EH (cell line): ENCODE results near the gene STIM1.

Experiments
- DNase-seq: peaks from one replicate; pipeline ENCODE4 v3.0.0-alpha.2; 2015; ENCODE audit warnings: low read depth

The STIM1 gene

GRCh38 chr11:3952715-3953114, 97.3 kb downstream of the STIM1 start:
- no peak for DNase-seq

- no peak for DNase-seq
Measured at GRCh38 chr11:3953327-3953726, 97.9 kb downstream of the STIM1 start.

GRCh38 chr11:3954448-3955298, 99.2 kb downstream of the STIM1 start:
- peak; percentile 18 for DNase-seq

- DNase-seq, result no peak
Measured at GRCh38 chr11:3955299-3955665, 99.8 kb downstream of the STIM1 start.

GRCh38 chr11:3956038-3956437, 100.6 kb downstream of the STIM1 start:
- DNase-seq, result no peak

- no peak for DNase-seq
Measured at GRCh38 chr11:3956748-3957147, 101.3 kb downstream of the STIM1 start.

- no peak for DNase-seq
Measured at GRCh38 chr11:3957437-3957836, 102.0 kb downstream of the STIM1 start.

- DNase-seq, result peak; percentile 39
Measured at GRCh38 chr11:3958281-3958680, 102.8 kb downstream of the STIM1 start.

- DNase-seq, result peak; percentile 83
Measured at GRCh38 chr11:3959015-3959902, 103.8 kb downstream of the STIM1 start.

- DNase-seq, result peak; percentile 55
Measured at GRCh38 chr11:3959903-3960265, 104.4 kb downstream of the STIM1 start.

GRCh38 chr11:3962406-3962840, 107.0 kb downstream of the STIM1 start:
- no peak for DNase-seq

- DNase-seq, result no peak
Measured at GRCh38 chr11:3964056-3964455, 108.6 kb downstream of the STIM1 start.

GRCh38 chr11:3964935-3965604, 109.6 kb downstream of the STIM1 start:
- no peak for DNase-seq

GRCh38 chr11:3967695-3968094, 112.2 kb downstream of the STIM1 start:
- no peak for DNase-seq

GRCh38 chr11:3969200-3969599, 113.7 kb downstream of the STIM1 start:
- DNase-seq, result no peak

GRCh38 chr11:3969613-3970012, 114.1 kb downstream of the STIM1 start:
- no peak for DNase-seq

- no peak for DNase-seq
Measured at GRCh38 chr11:3970108-3970507, 114.6 kb downstream of the STIM1 start.

GRCh38 chr11:3971756-3972404, 116.4 kb downstream of the STIM1 start:
- DNase-seq, result peak; percentile 30

GRCh38 chr11:3972431-3972830, 117.0 kb downstream of the STIM1 start:
- no peak for DNase-seq

- no peak for DNase-seq
Measured at GRCh38 chr11:3977078-3977477, 121.6 kb downstream of the STIM1 start.

GRCh38 chr11:3981084-3981633, 125.7 kb downstream of the STIM1 start:
- DNase-seq, result peak; percentile 7

GRCh38 chr11:3982431-3982830, 127.0 kb downstream of the STIM1 start:
- peak; percentile 58 for DNase-seq
